Measurements from ENCODE around the gene EHHADH. TPM values are rescaled to one million over a fixed set of nuclear protein-coding genes. Genes with fewer than 3 reads are reported as not detected.

The EHHADH gene
- total and polyA plus RNA-seq, 2 experiments from 2014 or later = 14.3 to 22.0 TPM

DNA sequence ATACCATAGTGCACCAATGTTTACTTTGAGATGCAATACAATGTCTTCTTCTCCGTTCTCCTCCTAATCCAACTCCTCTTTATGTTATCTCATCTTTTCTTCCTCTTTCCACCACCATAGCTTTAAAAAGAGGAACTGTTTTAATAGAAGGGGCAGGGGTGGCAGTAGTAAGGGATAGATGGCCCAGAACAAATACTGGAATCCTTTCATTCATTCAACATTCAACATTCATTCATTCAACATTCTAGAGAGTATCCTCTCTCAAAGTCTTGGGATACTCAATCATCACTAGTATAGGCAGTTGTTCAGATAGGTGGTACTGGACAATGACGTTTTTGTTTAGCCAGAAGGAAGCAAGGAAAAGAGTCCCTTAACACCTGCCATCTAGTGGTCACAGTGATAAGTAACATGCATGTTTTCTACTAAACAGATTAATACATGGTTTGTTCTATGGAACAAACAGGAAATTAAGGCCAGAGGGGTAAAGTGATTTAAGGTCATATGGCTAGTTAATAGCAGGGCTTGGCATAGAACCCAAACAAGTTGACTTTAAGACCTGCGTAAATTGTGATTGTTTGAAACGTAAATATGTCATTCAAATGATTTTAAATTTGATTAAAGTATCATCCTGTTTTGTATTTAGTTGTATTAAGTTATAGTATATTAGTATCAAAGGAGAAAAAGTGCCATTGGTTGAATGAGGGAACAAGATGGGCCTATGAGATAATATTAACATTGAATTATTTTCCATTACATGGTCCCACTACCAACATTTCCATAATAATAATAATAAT lies 26.9 kb upstream of the EHHADH start:
- H3K4me3 ChIP-seq = no peak overlapping the region
- no peak overlapping the region for H3K4me2 ChIP-seq
- no peaks in the 10 kb centered on the region for H3K4me1 ChIP-seq (ENCODE audit: insufficient read depth)
- H3K79me2 ChIP-seq = peaks cover 27% of the 10 kb centered on the region
- TF ChIP-seq, protein P1, sequence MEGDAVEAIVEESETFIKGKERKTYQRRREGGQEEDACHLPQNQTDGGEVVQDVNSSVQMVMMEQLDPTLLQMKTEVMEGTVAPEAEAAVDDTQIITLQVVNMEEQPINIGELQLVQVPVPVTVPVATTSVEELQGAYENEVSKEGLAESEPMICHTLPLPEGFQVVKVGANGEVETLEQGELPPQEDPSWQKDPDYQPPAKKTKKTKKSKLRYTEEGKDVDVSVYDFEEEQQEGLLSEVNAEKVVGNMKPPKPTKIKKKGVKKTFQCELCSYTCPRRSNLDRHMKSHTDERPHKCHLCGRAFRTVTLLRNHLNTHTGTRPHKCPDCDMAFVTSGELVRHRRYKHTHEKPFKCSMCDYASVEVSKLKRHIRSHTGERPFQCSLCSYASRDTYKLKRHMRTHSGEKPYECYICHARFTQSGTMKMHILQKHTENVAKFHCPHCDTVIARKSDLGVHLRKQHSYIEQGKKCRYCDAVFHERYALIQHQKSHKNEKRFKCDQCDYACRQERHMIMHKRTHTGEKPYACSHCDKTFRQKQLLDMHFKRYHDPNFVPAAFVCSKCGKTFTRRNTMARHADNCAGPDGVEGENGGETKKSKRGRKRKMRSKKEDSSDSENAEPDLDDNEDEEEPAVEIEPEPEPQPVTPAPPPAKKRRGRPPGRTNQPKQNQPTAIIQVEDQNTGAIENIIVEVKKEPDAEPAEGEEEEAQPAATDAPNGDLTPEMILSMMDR (IDR thresholded peaks at IDR 0.05; ENCODE audit: poor library complexity) = peak; percentile 57
- TF ChIP-seq EZH2 (IDR thresholded peaks at IDR 0.05; ENCODE audit: borderline replicate concordance) = no peak
- no peaks in the 10 kb centered on the region for H3K27me3 ChIP-seq
- no peaks in the 10 kb centered on the region for H3K9me2 ChIP-seq (replicated peaks; ENCODE audit: insufficient read depth)
- peak; percentile 67 for DNase-seq (ENCODE audit: low spot score)
- H4K20me1 ChIP-seq (ENCODE audit: insufficient read depth, poor library complexity, severe bottlenecking) = peaks cover 2% of the 10 kb centered on the region
- H3K9me3 ChIP-seq (ENCODE audit: low read depth) = no peaks in the 10 kb centered on the region
- H3K27ac ChIP-seq = no peak overlapping the region
- H2AFZ ChIP-seq = no peak overlapping the region
- H3K36me3 ChIP-seq (replicated peaks; ENCODE audit: insufficient read depth, low read depth) = no peaks in the 10 kb centered on the region
- WGBS (ENCODE audit: low lambda C conversion rate, missing lambda C conversion rate) = 56% methylated on average over 4 of the region's 4 CpGs

DNA sequence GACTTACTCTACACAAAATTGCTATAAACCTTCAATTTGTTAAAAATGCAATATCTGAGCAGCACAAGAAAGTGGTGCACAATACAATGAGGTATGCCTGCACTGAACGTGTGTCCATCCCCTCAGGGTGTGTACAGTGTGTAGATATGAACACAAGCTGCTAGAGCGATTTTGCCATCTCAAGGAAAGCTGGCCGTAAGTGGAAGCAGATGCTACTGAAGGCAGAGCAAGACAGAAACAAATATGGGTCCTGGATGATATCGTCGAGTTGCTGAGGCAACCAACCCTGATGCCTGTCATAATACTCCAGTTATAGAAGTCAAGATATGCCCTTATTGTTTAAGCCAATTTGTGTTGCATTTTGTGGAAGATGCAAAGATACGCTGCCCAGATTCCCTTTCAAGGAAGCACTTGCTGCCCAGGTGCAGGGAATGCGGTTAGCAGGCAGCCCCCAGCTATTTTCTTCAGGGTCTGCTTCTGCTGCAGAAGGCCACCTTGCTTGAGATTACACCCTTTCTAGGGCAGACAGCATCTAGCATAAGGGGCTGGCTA lies 25.8 kb upstream of the EHHADH start:
- no peak for DNase-seq (ENCODE audit: low spot score)
- peaks cover 2% of the 10 kb centered on the region for H4K20me1 ChIP-seq (ENCODE audit: insufficient read depth, poor library complexity, severe bottlenecking)
- TF ChIP-seq EZH2 (IDR thresholded peaks at IDR 0.05; ENCODE audit: borderline replicate concordance) = no peak
- TF ChIP-seq, protein P1 (IDR thresholded peaks at IDR 0.05; ENCODE audit: poor library complexity) = no peak
- no peak for TF ChIP-seq EZH2phosphoT487 (IDR thresholded peaks at IDR 0.05; ENCODE audit: low read depth, severe bottlenecking, unreplicated experiment)
- peaks cover 17% of the 10 kb centered on the region for H3K79me2 ChIP-seq
- no peaks in the 10 kb centered on the region for H3K4me1 ChIP-seq (ENCODE audit: insufficient read depth)
- H2AFZ ChIP-seq = no peak overlapping the region
- no peaks in the 10 kb centered on the region for H3K36me3 ChIP-seq (replicated peaks; ENCODE audit: insufficient read depth, low read depth)
- no peaks in the 10 kb centered on the region for H3K27me3 ChIP-seq
- no peaks in the 10 kb centered on the region for H3K9me3 ChIP-seq (ENCODE audit: low read depth)
- H3K27ac ChIP-seq = no peak overlapping the region
- H3K4me2 ChIP-seq = no peak overlapping the region
- 85% methylated on average over 7 of the region's 7 CpGs for WGBS (ENCODE audit: low lambda C conversion rate, missing lambda C conversion rate)
- H3K9me2 ChIP-seq (replicated peaks; ENCODE audit: insufficient read depth) = no peaks in the 10 kb centered on the region
- H3K4me3 ChIP-seq = no peak overlapping the region

DNA sequence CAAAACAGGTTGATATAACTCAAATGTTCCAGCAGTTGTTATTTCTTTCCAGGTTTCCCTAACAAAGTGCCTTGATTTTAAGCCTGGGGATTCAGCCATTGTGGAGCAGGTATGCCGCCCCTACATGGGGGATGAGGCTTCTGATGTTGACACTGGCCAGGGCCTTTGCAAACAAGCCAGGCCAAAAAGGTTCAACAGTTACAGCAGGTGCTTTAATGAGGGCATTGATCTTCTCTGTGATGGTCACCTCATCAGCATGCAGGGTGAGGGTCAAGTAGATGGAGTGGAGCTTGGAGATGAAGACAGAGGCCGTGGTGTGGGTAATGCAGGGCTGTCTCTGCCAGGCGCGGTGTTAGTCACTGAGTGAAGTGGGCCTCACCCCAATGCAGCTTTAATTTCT lies 22.6 kb upstream of the EHHADH start:
- no peak overlapping the region for H3K4me3 ChIP-seq
- TF ChIP-seq, protein P1 (IDR thresholded peaks at IDR 0.05; ENCODE audit: poor library complexity) = no peak
- TF ChIP-seq EZH2 (IDR thresholded peaks at IDR 0.05; ENCODE audit: borderline replicate concordance) (no peak), EZH2phosphoT487 (IDR thresholded peaks at IDR 0.05; ENCODE audit: low read depth, severe bottlenecking, unreplicated experiment) (no peak)
- no peaks in the 10 kb centered on the region for H3K27me3 ChIP-seq
- H3K9me3 ChIP-seq (ENCODE audit: low read depth) = no peaks in the 10 kb centered on the region
- no peak overlapping the region for H2AFZ ChIP-seq
- DNase-seq (ENCODE audit: low spot score) = no peak
- H3K9me2 ChIP-seq (replicated peaks; ENCODE audit: insufficient read depth) = no peaks in the 10 kb centered on the region
- no peaks in the 10 kb centered on the region for H4K20me1 ChIP-seq (ENCODE audit: insufficient read depth, poor library complexity, severe bottlenecking)
- no peak overlapping the region for H3K4me2 ChIP-seq
- WGBS (ENCODE audit: low lambda C conversion rate, missing lambda C conversion rate) = 86% methylated on average over 4 of the region's 4 CpGs
- H3K4me1 ChIP-seq (ENCODE audit: insufficient read depth) = no peaks in the 10 kb centered on the region
- no peak overlapping the region for H3K27ac ChIP-seq
- no peaks in the 10 kb centered on the region for H3K36me3 ChIP-seq (replicated peaks; ENCODE audit: insufficient read depth, low read depth)
- H3K79me2 ChIP-seq = no peaks in the 10 kb centered on the region
